GM12878 (cell line): ENCODE results near the gene SLC9B1. TPM values are rescaled to one million over a fixed set of nuclear protein-coding genes. Genes with fewer than 3 reads are reported as not detected.

Source experiments
- ATAC-seq: fragments of 200-7000 bp; cut with Tn5 transposase; 3 replicates; pipeline ENCODE4 v1.9.1; 2020; ENCODE audit warnings: mild to moderate bottlenecking, moderate library complexity
- BruUV-seq: library from RNA; stranded (reverse); fragments of 400-500 nt; replicated peaks from 2 replicates; lab custom pipeline; 2021; lab: Mats Ljungman, UMichigan
- CTCF ChIA-PET: fragments of 300-600 bp; sonication (Branson Sonifier 250); formaldehyde crosslinking; extraction: SDS; loops from one replicate; lab custom pipeline; 2021; ENCODE audit warnings: inconsistent platforms; lab: Yijun Ruan, JAX
- POLR2A ChIA-PET: fragments of 350-600 bp; formaldehyde crosslinking; extraction: SDS; loops from one replicate; lab custom pipeline; 2021; ENCODE audit warnings: inconsistent platforms; lab: Charles Lee
- RAD21 ChIA-PET: fragments of 300-600 bp; sonication (Branson Sonifier 250); formaldehyde crosslinking; loops from one replicate; lab custom pipeline; 2023; ENCODE audit warnings: antibody characterized with exemption; ENCODE audit not compliant: unreplicated experiment; lab: Charles Lee
- SMC1A ChIA-PET: fragments of 300-600 bp; sonication (Branson Sonifier 250); formaldehyde crosslinking; loops from one replicate; lab custom pipeline; 2023; ENCODE audit not compliant: unreplicated experiment, uncharacterized antibody; lab: Charles Lee
- DNase-seq: peaks from one replicate; pipeline ENCODE4 v3.0.0-alpha.2; 2011; ENCODE audit warnings: low read depth, low spot score
- FAIRE-seq: peaks from 3 replicates; lab custom pipeline; 2011; peaks lifted over from hg19 to GRCh38; lab: Jason Lieb, UNC
- H2AFZ ChIP-seq: 2 replicates; pipeline ENCODE4 v1.6.0; 2011; ENCODE audit warnings: low read depth, low read length, control low read depth; ENCODE audit not compliant: control insufficient read depth
- H3K27ac ChIP-seq: 2 replicates; pipeline ENCODE4 v1.5.1; 2011; ENCODE audit warnings: control low read depth; ENCODE audit not compliant: control insufficient read depth, insufficient read depth
- H3K27me3 ChIP-seq, 2 experiments: replicated peaks in 1 of 2; 2 replicates each; pipeline versions ENCODE4 v1.6.0 to v1.6.1; 2011; ENCODE audit warnings: low read length in 1 of 2; ENCODE audit not compliant: control insufficient read depth in 2 of 2, insufficient read depth in 2 of 2
- H3K36me3 ChIP-seq, 2 experiments: 2 replicates each; pipeline ENCODE4 v1.5.1; 2011; ENCODE audit warnings: low read length in 1 of 2; ENCODE audit not compliant: control insufficient read depth in 2 of 2, insufficient read depth in 2 of 2
- H3K4me1 ChIP-seq: 2 replicates; pipeline ENCODE4 v1.6.1; 2011; ENCODE audit warnings: mild to moderate bottlenecking, low read length, moderate library complexity, mixed read lengths; ENCODE audit not compliant: control insufficient read depth, insufficient read depth
- H3K4me2 ChIP-seq: 2 replicates; pipeline ENCODE4 v1.6.0; 2011; ENCODE audit warnings: control low read depth; ENCODE audit not compliant: control insufficient read depth, insufficient read depth
- H3K4me3 ChIP-seq: fragments of 200-600 bp; sonication (generic); 2 replicates; pipeline ENCODE4 v1.5.1; 2016
- H3K79me2 ChIP-seq: 2 replicates; pipeline ENCODE4 v1.6.0; 2011; ENCODE audit warnings: low read length; ENCODE audit not compliant: control insufficient read depth, insufficient read depth
- H3K9ac ChIP-seq: 2 replicates; pipeline ENCODE4 v1.8.0; 2011; ENCODE audit warnings: low read length, control low read depth, mixed read lengths; ENCODE audit not compliant: control insufficient read depth, insufficient read depth
- H3K9me3 ChIP-seq: replicated peaks from 3 replicates; pipeline ENCODE4 v1.5.1; 2011; ENCODE audit warnings: mild to moderate bottlenecking, low read length; ENCODE audit not compliant: control insufficient read depth, insufficient read depth
- H4K20me1 ChIP-seq: 2 replicates; pipeline ENCODE4 v1.6.0; 2011; ENCODE audit not compliant: control insufficient read depth, insufficient read depth
- KLF5 ChIP-seq: fragments of 450-650 bp; IDR thresholded peaks from 2 replicates; pipeline ENCODE4 v1.6.1; 2014; ENCODE audit warnings: mild to moderate bottlenecking; ENCODE audit not compliant: partially characterized antibody
- NFIC ChIP-seq: IDR thresholded peaks from 2 replicates; pipeline ENCODE4 v1.6.1; 2012; ENCODE audit warnings: low read depth, mild to moderate bottlenecking, inconsistent platforms, low read length, moderate library complexity
- SIX5 ChIP-seq: IDR thresholded peaks from 2 replicates; pipeline ENCODE4 v1.6.1; 2011; ENCODE audit warnings: mild to moderate bottlenecking, low read depth, low read length, moderate library complexity; ENCODE audit not compliant: severe bottlenecking
- ZZZ3 ChIP-seq: IDR thresholded peaks from 2 replicates; pipeline ENCODE4 v1.6.1; 2011; ENCODE audit warnings: low read depth; ENCODE audit not compliant: control insufficient read depth, insufficient read length
- WGBS: methylation state at CpG from one replicate; pipeline ENCODE4 v1.1.6; 2016; ENCODE audit warnings: low lambda C conversion rate; ENCODE audit not compliant: insufficient replicate concordance, insufficient coverage; ENCODE audit errors: missing lambda C conversion rate; 5-methylcytosine and 5-hydroxymethylcytosine counted together
- in situ Hi-C: fragments of 300-500 bp; cut with MboI; formaldehyde crosslinking; loops from 9 replicates; pipeline ENCODE4 v1.14.3; 2018; ENCODE audit warnings: mixed read lengths
- intact Hi-C: fragments of 100-400 bp; cut with micrococcal nuclease; formaldehyde crosslinking; loops from one replicate; pipeline ENCODE4 v1.14.2; 2022; ENCODE audit not compliant: unreplicated experiment
- polyA plus RNA-seq, 11 experiments: library from polyadenylated mRNA; depleted of rRNA in 4 of 11; unstranded in 6 of 11; stranded (reverse) in 5 of 11; fragments of >200 nt; fragmentation: Nextera tagmentation in 4 of 11; fragmentation: Illumina TruSeq in 1 of 11; extraction: Ambion mirVana in 4 of 11; extraction: Trizol in 1 of 11; gene quantifications; 1 replicate in 1 of 11; 2 replicates in 10 of 11; pipeline versions ENCODE4 v1.2.1 to v1.2.3, GENCODE V29; 2011 to 2016; ENCODE audit warnings: inconsistent platforms in 2 of 11, missing spikeins in 2 of 11, low read depth in 1 of 11
- total RNA-seq, 4 experiments: library from RNA; depleted of rRNA in 3 of 4; stranded (reverse); fragments of >200 nt in 3 of 4; fragmentation: Illumina TruSeq in 1 of 4; extraction: Trizol in 1 of 4; gene quantifications; 2 replicates each; pipeline versions ENCODE4 v1.2.1 to v1.2.3, GENCODE V29; 2013 to 2021
- TF ChIP-seq, protein P1 (sequence below): fragments of 450-650 bp; IDR thresholded peaks from 2 replicates; pipeline ENCODE4 v1.6.1; 2016; ENCODE audit warnings: mild to moderate bottlenecking
- TF ChIP-seq, protein P2 (sequence below): fragments of 450-650 bp; IDR thresholded peaks from 2 replicates; pipeline ENCODE4 v1.6.1; 2017; ENCODE audit warnings: mild to moderate bottlenecking
- TF ChIP-seq, protein P3 (sequence below): IDR thresholded peaks from 2 replicates; pipeline ENCODE4 v1.6.1; 2012; ENCODE audit warnings: low read depth, low read length, improper control_type of control experiment
- TF ChIP-seq, protein P4 (sequence below): IDR thresholded peaks from 2 replicates; pipeline ENCODE4 v1.6.1; 2012; ENCODE audit warnings: low read depth, low read length, improper control_type of control experiment

Gene SLC9B1
- total and polyA plus RNA-seq, 10 of the 15 experiments (the other 5 are each of a cell fraction or from before 2014, with no cell fraction given), result 1.0 to 3.5 (median 1.8) TPM

DNA sequence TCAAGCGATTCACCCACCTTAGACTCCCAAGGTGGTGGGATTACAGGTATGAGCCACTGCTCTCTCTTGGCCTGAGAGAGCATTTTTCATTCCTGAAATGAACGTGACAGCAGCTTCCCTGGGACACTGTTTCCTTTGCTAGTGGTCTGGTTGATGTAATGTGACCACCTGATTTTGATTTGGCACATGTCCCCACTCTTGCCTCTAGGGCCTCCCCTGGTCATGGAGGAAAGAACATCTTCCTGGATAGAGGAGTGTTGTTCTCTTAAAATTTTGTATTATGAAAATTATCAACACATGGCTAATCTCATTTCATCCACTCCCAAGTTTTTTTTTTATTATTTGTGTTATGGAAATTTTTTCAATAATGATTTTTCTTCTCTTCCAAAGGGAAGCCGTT is 33.3 kb upstream of the SLC9B1 start:
- TF ChIP-seq NFIC (no peak), KLF5 (no peak), SIX5 (no peak), ZZZ3 (no peak)
- TF ChIP-seq, protein P1, sequence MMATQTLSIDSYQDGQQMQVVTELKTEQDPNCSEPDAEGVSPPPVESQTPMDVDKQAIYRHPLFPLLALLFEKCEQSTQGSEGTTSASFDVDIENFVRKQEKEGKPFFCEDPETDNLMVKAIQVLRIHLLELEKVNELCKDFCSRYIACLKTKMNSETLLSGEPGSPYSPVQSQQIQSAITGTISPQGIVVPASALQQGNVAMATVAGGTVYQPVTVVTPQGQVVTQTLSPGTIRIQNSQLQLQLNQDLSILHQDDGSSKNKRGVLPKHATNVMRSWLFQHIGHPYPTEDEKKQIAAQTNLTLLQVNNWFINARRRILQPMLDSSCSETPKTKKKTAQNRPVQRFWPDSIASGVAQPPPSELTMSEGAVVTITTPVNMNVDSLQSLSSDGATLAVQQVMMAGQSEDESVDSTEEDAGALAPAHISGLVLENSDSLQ, result no peak
- TF ChIP-seq, protein P2, sequence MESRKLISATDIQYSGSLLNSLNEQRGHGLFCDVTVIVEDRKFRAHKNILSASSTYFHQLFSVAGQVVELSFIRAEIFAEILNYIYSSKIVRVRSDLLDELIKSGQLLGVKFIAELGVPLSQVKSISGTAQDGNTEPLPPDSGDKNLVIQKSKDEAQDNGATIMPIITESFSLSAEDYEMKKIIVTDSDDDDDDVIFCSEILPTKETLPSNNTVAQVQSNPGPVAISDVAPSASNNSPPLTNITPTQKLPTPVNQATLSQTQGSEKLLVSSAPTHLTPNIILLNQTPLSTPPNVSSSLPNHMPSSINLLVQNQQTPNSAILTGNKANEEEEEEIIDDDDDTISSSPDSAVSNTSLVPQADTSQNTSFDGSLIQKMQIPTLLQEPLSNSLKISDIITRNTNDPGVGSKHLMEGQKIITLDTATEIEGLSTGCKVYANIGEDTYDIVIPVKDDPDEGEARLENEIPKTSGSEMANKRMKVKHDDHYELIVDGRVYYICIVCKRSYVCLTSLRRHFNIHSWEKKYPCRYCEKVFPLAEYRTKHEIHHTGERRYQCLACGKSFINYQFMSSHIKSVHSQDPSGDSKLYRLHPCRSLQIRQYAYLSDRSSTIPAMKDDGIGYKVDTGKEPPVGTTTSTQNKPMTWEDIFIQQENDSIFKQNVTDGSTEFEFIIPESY, result no peak
- TF ChIP-seq, protein P3, sequence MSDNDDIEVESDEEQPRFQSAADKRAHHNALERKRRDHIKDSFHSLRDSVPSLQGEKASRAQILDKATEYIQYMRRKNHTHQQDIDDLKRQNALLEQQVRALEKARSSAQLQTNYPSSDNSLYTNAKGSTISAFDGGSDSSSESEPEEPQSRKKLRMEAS, result no peak
- TF ChIP-seq, protein P4, sequence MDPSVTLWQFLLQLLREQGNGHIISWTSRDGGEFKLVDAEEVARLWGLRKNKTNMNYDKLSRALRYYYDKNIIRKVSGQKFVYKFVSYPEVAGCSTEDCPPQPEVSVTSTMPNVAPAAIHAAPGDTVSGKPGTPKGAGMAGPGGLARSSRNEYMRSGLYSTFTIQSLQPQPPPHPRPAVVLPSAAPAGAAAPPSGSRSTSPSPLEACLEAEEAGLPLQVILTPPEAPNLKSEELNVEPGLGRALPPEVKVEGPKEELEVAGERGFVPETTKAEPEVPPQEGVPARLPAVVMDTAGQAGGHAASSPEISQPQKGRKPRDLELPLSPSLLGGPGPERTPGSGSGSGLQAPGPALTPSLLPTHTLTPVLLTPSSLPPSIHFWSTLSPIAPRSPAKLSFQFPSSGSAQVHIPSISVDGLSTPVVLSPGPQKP, result no peak
- TF ChIP-seq, all 136 proteins: peak for 0
- Histone ChIP-seq H3K27ac (no peak overlapping the region), H3K27me3 (no peaks in the 10 kb centered on the region), H2AFZ (no peak overlapping the region), H3K9ac (no peak overlapping the region), H3K9me3 (no peaks in the 10 kb centered on the region), H3K4me3 (no peak overlapping the region), H3K4me2 (no peak overlapping the region), H3K79me2 (no peaks in the 10 kb centered on the region), H3K36me3 (peaks cover 0 to 11% of the 10 kb centered on the region in 2 experiments; a peak in 2 of 4 replicates), H3K4me1 (peaks cover 7% of the 10 kb centered on the region), H4K20me1 (no peaks in the 10 kb centered on the region)
- ChIA-PET POLR2A (interaction anchor here (1.2 kb wide), 1 partner anchor 22 kb away, joined by 3 read pairs; no protein-coding TSS in a partner anchor), CTCF (interaction anchor here (1.4 to 5.0 kb wide), 4 partner anchors 9 to 46 kb away, joined by 4 to 53 read pairs (median 6); partner anchors contain the start of gene BDH2), SMC1A (interaction anchor here (0.6 to 1.4 kb wide), 6 partner anchors 9 to 25 kb away, joined by 3 to 6 read pairs (median 4); partner anchors contain the start of gene SLC9B2), RAD21 (interaction anchor here (0.7 to 1.4 kb wide), 3 partner anchors 24 to 39 kb away, joined by 3 to 4 read pairs (median 3); partner anchors contain the start of gene SLC9B2)
- FAIRE-seq (no peak), DNase-seq (no peak), ATAC-seq (no peak)
- intact Hi-C loops, result no loop called here
- 98% methylated on average over 3 of the region's 3 CpGs for WGBS
- in situ Hi-C loops, result no loop called here
- BruUV-seq, result no TSS peak
